Tibial artery (tissue), 4 donors: ENCODE results near the gene CHN1.

Source experiments
- DNase-seq, 2 donors: peaks; one replicate each; pipeline ENCODE4 v3.0.0-alpha.2; 2019
- H3K27ac ChIP-seq, 2 donors: fragments of 200-600 bp; sonication (generic) in 1 of 2; 1 replicate in 1 of 2; 2 replicates in 1 of 2; pipeline ENCODE4 v1.5.1; 2018 to 2019; ENCODE audit warnings: mild to moderate bottlenecking in 1 of 2
- H3K27me3 ChIP-seq, 2 donors: fragments of 200-600 bp; sonication (generic) in 1 of 2; one replicate each; pipeline versions ENCODE4 v1.5.1 to v1.6.0; 2016 to 2019
- H3K36me3 ChIP-seq, 3 donors: fragments of 200-600 bp; sonication (generic) in 2 of 3; one replicate each; pipeline ENCODE4 v1.5.1; 2016 to 2019; ENCODE audit warnings: mild to moderate bottlenecking in 2 of 3
- H3K4me1 ChIP-seq, 4 donors: fragments of 200-600 bp; sonication (generic) in 2 of 4; 1 replicate in 3 of 4; 2 replicates in 1 of 4; pipeline ENCODE4 v1.5.1; 2016 to 2019
- H3K4me3 ChIP-seq, 2 donors: fragments of 200-600 bp; sonication (generic) in 1 of 2; 1 replicate in 1 of 2; 2 replicates in 1 of 2; pipeline ENCODE4 v1.5.1; 2018 to 2019; ENCODE audit warnings: mild to moderate bottlenecking in 2 of 2
- H3K9me3 ChIP-seq, 3 donors: fragments of 200-600 bp; sonication (generic) in 1 of 3; one replicate each; pipeline ENCODE4 v1.5.1; 2016 to 2019
- intact Hi-C: fragments of 100-400 bp; cut with DNase I; formaldehyde crosslinking; loops from one replicate; pipeline ENCODE4 v1.15.0; 2023; ENCODE audit warnings: low total_unique reads
- TF ChIP-seq, protein P1 (sequence below), 2 experiments: fragments of 200-600 bp in 1 of 2; fragments of 450-650 bp in 1 of 2; IDR thresholded peaks; one replicate each; pipeline ENCODE4 v1.5.1; 2017 to 2019; ENCODE audit warnings: antibody characterized with exemption in 2 of 2, mild to moderate bottlenecking in 1 of 2, moderate library complexity in 1 of 2

Gene CHN1

DNA sequence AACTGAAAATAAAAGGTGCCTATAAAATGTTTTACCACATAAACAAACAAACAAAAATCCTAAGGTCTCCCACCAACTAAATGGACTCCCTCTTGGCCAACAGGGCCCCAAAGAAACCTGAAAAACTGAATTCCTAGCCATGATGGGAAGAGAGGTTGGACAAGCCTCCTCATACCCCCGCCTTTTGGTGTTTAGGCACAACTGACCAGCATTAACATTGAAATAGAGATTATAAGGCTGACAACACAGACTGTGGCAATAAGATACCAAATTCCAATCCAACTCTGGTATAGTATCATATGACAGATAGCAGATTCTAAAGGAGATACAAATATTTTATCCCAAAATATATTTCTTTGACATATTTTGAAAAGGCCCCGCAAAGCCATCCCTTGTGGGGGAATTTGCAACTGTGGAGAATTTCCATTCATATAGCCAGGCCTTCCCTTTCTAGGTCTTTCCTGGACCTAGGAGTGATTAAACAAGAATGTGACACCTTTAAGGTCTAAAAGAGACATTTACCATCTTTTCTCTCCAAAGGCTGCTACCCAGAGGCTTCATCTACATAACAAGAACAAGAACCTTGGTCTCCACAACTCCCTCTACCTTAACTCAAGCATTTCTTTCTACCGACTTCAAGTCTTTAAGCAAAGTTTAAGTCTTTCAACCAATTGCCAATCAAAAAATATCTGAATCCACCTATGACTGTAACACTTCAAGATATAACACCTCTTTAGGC, 80.0 kb downstream of the CHN1 start:
- H3K27me3 ChIP-seq, result no peaks in the 10 kb centered on the region
- no peak overlapping the region for H3K27ac ChIP-seq
- TF ChIP-seq, protein P1, sequence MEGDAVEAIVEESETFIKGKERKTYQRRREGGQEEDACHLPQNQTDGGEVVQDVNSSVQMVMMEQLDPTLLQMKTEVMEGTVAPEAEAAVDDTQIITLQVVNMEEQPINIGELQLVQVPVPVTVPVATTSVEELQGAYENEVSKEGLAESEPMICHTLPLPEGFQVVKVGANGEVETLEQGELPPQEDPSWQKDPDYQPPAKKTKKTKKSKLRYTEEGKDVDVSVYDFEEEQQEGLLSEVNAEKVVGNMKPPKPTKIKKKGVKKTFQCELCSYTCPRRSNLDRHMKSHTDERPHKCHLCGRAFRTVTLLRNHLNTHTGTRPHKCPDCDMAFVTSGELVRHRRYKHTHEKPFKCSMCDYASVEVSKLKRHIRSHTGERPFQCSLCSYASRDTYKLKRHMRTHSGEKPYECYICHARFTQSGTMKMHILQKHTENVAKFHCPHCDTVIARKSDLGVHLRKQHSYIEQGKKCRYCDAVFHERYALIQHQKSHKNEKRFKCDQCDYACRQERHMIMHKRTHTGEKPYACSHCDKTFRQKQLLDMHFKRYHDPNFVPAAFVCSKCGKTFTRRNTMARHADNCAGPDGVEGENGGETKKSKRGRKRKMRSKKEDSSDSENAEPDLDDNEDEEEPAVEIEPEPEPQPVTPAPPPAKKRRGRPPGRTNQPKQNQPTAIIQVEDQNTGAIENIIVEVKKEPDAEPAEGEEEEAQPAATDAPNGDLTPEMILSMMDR (IDR thresholded peaks at IDR 0.05), result no peak
- intact Hi-C loops, result no loop called here
- H3K4me3 ChIP-seq, result no peak overlapping the region
- no peaks in the 10 kb centered on the region for H3K4me1 ChIP-seq
- no peaks in the 10 kb centered on the region for H3K36me3 ChIP-seq
- no peak for DNase-seq
- no peaks in the 10 kb centered on the region for H3K9me3 ChIP-seq

DNA sequence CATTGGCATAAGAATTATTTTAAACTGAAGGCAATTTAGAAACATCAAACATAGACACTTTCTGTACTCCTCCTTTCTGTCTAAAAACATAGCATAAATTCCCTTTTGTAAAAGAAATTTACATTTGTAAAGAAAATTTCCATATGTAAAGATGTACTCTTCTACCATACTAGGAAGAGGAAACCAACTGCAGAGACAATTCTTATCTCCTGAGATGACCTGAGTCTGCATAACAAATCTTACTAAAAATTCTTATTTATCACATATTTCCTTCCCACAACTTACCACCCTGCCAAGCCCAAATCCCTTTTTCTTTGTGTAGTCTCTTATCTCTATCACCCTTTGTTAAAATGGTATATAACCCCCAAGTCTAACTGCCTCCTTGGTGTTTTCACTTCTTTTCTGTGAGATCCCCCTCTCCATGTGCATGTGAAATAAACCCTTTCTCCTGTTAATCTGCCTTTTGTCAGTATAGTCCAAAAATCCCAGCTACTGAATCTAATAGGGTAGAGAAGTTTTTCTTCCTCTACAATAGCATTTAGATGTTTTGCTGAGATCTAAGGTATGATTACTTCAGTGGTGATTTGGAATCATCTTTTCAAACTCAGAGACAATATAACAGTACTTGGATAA, 81.0 kb downstream of the CHN1 start:
- TF ChIP-seq, protein P1 (IDR thresholded peaks at IDR 0.05), result no peak

DNA sequence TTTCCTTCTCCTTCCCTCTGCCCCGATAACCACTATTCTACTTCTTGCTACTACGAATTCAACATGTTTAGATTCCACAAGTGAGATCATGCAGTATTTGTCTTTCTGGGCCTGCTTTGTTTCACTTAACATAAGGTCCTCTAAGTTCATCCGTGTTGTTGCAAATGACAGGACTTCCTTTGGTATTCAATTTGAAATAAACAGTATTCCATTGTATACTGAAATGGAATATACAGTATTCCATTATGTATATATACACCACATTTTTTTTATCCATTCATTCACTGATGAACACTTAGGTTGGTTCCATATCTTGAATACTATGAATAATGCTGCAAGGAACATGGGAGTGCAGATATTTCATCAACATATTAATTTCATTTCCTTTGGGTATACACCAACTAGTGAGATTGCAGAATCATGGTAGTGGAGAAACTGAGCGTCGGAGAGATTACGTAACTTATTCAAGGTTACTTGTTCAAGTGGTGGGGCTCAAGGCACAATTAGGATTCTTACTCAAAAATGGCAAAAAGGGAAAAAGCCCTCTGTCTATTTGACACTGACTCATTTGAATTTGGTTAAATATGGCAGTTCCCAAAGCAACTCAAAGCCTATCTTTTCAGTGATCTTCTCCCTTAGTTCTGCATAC, 85.1 kb downstream of the CHN1 start:
- no peak for DNase-seq
- intact Hi-C loops, result no loop called here

More for the DNA sequence above, 81.0 kb downstream of the CHN1 start:
- intact Hi-C loops, result no loop called here
- DNase-seq, result no peak
- Histone ChIP-seq H3K9me3 (no peaks in the 10 kb centered on the region), H3K36me3 (no peaks in the 10 kb centered on the region), H3K27ac (no peak overlapping the region), H3K4me1 (no peaks in the 10 kb centered on the region), H3K27me3 (no peaks in the 10 kb centered on the region), H3K4me3 (no peak overlapping the region)

DNA sequence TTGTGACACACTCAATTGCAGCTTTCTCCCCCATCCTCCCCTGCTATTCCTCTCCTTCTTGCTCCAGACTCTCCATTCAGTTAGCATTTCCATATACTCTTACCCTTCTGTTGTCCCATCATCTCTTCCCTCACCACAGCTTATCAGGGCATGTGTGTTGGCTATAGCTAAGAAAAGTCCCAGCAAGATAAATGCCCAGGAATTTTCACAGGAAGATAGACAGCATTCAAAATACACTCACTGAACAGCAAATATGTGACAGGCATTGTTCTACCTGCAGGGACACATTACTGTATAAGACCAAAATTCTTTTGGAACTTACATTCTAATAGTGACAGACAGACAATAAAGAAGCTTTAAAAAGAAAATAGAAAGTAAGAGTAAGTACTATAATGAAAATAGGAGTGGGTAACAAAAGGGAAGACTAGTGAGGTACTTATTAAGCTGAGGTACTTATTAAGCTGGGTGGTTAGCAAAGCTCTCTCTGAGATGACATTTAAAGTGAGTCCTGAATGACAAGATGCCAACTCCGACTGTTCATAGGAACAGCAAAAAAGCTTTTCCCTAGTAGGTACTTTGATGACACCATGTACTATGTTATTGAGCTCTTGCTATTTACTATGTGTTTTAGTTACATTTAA, 86.2 kb downstream of the CHN1 start:
- H3K27ac ChIP-seq, result no peak overlapping the region
- no peaks in the 10 kb centered on the region for H3K27me3 ChIP-seq
- peaks cover 0 to 16% (median 5%) of the 10 kb centered on the region in 4 donors for H3K4me1 ChIP-seq
- peaks cover 2 to 5% (median 4%) of the 10 kb centered on the region in 3 donors for H3K36me3 ChIP-seq
- intact Hi-C loops, result no loop called here
- H3K4me3 ChIP-seq, result no peak overlapping the region
- TF ChIP-seq, protein P1 (IDR thresholded peaks at IDR 0.05), result no peak
- DNase-seq, result no peak
- H3K9me3 ChIP-seq, result no peaks in the 10 kb centered on the region

More for the DNA sequence above, 85.1 kb downstream of the CHN1 start:
- Histone ChIP-seq H3K4me1 (peaks cover 0 to 13% (median 4%) of the 10 kb centered on the region in 4 donors), H3K27me3 (no peaks in the 10 kb centered on the region), H3K36me3 (peaks cover 0 to 4% (median 0%) of the 10 kb centered on the region in 3 donors), H3K4me3 (no peak overlapping the region), H3K27ac (no peak overlapping the region), H3K9me3 (no peaks in the 10 kb centered on the region)
- TF ChIP-seq, protein P1 (IDR thresholded peaks at IDR 0.05), result no peak

- TF ChIP-seq, protein P1 (IDR thresholded peaks at IDR 0.05), result no peak
- Histone ChIP-seq H3K27ac (no peak overlapping the region), H3K36me3 (peaks cover 4 to 11% (median 5%) of the 10 kb centered on the region in 3 donors), H3K4me3 (no peak overlapping the region), H3K4me1 (peaks cover 0 to 16% (median 5%) of the 10 kb centered on the region in 4 donors), H3K9me3 (no peaks in the 10 kb centered on the region), H3K27me3 (no peaks in the 10 kb centered on the region)
- intact Hi-C loops, result no loop called here
- no peak for DNase-seq
These were observed 88.8 kb downstream of the CHN1 start for GRCh38 chr2:174916270-174916930.
